Lower leg skin (tissue), 4 donors: ENCODE measurements around the gene CLASP1. TPM values are rescaled to one million over a fixed set of nuclear protein-coding genes. Genes with fewer than 3 reads are reported as not detected.
"Not testable (repeated sequence)": the region's sequence is repeated elsewhere in the genome, so short reads cannot be mapped to it uniquely, and the experiment has no call there.

Source experiments
- DNase-seq, 2 donors: peaks; one replicate each; pipeline ENCODE4 v3.0.0-alpha.2; 2019; ENCODE audit warnings: low spot score in 2 of 2
- H3K4me3 ChIP-seq: fragments of 200-600 bp; sonication (generic); 2 replicates; pipeline ENCODE4 v1.5.1; 2017; ENCODE audit warnings: mild to moderate bottlenecking, low read depth; ENCODE audit not compliant: poor library complexity, severe bottlenecking
- CTCF ChIP-seq, 3 donors: fragments of 450-650 bp; IDR thresholded peaks; one replicate each; pipeline ENCODE4 v1.5.1; 2016; ENCODE audit warnings: antibody characterized with exemption in 3 of 3, mild to moderate bottlenecking in 3 of 3, moderate library complexity in 2 of 3
- POLR2A ChIP-seq, 2 donors: fragments of 450-650 bp; IDR thresholded peaks; one replicate each; pipeline ENCODE4 v1.6.1; 2016 to 2017; ENCODE audit warnings: antibody characterized with exemption in 2 of 2, mild to moderate bottlenecking in 1 of 2, moderate library complexity in 1 of 2
- WGBS, 2 donors: methylation state at CpG; one replicate each; pipeline ENCODE4 v1.1.5; 2018; 5-methylcytosine and 5-hydroxymethylcytosine counted together
- intact Hi-C: fragments of 100-400 bp; cut with DNase I; formaldehyde crosslinking; loops from one replicate; pipeline ENCODE4 v1.15.0; 2023; ENCODE audit warnings: low total_unique reads
- total RNA-seq, 4 donors: library from RNA; depleted of rRNA; stranded (reverse); fragments of >200 nt; gene quantifications; one replicate each; pipeline ENCODE4 v1.1.0, GENCODE V29; 2016

The CLASP1 gene
- total RNA-seq, 4 donors from 2014 or later: 56.8 to 88.4 (median 69.0) TPM

DNA sequence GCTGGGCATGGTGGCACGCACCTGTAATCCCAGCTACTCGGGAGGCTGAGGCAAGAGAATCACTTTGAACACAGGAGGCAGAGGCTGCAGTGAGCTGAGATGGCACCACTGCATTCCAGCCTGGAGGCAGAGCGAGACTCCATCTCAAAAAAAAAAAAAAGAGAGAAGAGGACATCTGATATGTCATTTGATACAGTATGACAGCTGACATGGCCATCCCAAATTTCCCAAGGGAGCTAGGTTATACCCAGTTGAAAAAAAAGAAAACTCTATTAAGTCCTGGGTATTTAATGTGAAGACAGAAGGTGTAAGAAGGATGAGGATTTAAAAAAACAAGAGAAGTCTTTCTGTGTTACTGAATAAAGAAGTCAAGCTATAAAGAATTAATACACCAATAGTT is 23.3 kb downstream of the CLASP1 start:
- no peak overlapping the region for H3K4me3 ChIP-seq
- 96 to 100% methylated on average over 3 of the region's 3 CpGs for WGBS, 2 donors
- intact Hi-C loops: no loop called here
- TF ChIP-seq CTCF (IDR thresholded peaks at IDR 0.05) (no peak), POLR2A (IDR thresholded peaks at IDR 0.05) (no peak)
- no peak for DNase-seq

- TF ChIP-seq POLR2A (IDR thresholded peaks at IDR 0.05) (no peak), CTCF (IDR thresholded peaks at IDR 0.05) (no peak)
- intact Hi-C loops: no loop called here
- H3K4me3 ChIP-seq: no peak overlapping the region
- DNase-seq: no peak
- 67% methylated on average over 4 of the region's 4 CpGs for WGBS, 2 donors
Observed at GRCh38 chr2:121617042-121617599, 32.1 kb downstream of the CLASP1 start.

- no peak for DNase-seq
- H3K4me3 ChIP-seq: no peak overlapping the region
- TF ChIP-seq POLR2A (IDR thresholded peaks at IDR 0.05): no peak
- no peak for TF ChIP-seq CTCF (IDR thresholded peaks at IDR 0.05)
- intact Hi-C loops: no loop called here
- WGBS, 2 donors: 92 to 97% methylated on average over 1 of the region's 1 CpG
Observed at GRCh38 chr2:121613774-121614173, 35.5 kb downstream of the CLASP1 start.

DNA sequence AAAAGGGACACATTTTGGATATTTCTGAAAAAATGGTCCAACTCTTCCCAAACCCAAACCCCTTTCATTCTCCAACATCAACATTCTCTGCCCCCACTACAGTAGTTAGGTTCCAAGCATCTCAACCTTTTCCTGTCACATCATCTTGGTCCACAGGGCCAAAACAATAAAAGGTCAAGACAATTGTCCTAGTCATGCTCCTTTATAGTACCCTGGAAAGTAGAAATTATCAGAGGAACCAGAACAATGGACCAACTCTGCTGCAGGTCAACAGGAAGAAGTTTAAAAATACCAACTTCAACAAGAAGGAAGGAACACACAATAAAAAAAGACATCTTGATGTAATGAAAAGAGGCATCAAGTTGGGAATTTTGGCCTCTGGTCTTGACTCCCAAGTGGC is 36.1 kb downstream of the CLASP1 start:
- TF ChIP-seq CTCF (IDR thresholded peaks at IDR 0.05): no peak
- no peak for TF ChIP-seq POLR2A (IDR thresholded peaks at IDR 0.05)
- intact Hi-C loops: no loop called here
- no peak for DNase-seq
- no peak overlapping the region for H3K4me3 ChIP-seq

DNA sequence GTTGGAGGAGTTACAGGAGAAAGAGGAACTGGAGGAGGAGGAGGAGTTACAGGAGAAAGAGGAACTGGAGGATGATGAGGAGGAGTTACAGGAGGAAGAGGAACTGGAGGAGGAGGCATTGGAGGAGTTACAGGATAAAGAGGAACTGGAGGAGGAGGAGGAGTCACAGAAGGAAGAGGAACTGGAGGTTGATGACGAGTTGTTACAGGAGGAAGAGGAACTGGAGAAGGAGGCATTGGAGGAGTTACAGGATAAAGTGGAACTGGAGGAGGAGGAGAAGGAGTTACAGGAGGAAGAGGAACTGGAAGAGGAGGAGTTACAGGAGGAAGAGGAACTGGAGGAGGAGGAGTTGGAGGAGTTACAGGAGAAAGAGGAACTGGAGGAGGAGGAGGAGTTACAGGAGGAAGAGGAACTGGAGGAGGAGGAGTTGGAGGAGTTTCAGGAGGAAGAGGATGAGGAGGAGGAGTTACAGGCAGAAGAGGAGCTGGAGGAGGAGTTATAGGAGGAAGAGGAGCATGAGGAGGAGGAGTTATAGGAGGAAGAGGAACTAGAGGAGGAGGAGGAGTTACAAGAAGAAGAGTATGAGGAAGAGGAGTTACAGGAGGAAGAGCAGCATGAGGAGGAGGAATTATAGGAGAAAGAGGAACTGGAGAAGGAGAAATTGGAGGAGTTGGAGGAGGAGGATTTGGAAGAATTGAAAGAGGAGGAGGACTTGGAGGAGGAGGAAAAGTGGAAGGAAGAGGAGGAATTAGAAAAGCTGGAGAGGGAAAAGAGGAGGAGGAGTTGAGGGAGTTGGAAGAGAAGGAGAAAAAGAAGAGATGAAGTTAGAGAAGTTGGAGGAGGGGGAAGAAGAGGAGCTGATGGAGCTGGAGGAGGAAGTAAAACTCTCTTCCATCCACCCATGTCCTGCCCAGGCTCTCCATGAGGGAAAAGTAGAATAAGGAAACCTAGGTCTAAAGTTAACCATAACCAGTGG is 37.2 kb downstream of the CLASP1 start:
- H3K4me3 ChIP-seq: no peak overlapping the region
- WGBS, 2 donors: 74% methylated on average over 1 of the region's 1 CpG
- no peak for TF ChIP-seq POLR2A (IDR thresholded peaks at IDR 0.05)
- TF ChIP-seq CTCF (IDR thresholded peaks at IDR 0.05): no peak
- intact Hi-C loops: no loop called here
- DNase-seq: no peak

DNA sequence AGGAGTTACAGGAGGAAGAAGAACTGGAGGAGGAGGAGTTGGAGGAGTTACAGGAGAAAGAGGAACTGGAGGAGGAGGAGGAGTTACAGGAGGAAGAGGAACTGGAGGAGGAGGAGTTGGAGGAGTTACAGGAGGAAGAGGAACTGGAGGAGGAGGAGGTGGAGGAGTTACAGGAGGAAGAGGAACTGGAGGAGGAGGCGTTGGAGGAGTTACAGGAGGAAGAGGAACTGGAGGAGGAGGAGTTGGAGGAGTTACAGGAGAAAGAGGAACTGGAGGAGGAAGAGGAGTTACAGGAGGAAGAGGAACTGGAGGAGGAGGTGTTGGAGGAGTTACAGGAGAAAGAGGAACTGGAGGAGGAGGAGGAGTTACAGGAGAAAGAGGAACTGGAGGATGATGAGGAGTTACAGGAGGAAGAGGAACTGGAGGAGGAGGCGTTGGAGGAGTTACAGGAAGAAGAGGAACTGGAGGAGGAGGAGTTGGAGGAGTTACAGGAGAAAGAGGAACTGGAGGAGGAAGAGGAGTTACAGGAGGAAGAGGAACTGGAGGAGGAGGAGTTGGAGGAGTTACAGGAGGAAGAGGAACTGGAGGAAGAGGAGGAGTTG is 38.1 kb downstream of the CLASP1 start:
- 85 to 91% methylated on average over 2 of the region's 2 CpGs for WGBS, 2 donors
- intact Hi-C loops, H3K4me3 ChIP-seq, DNase-seq: not testable (repeated sequence)

DNA sequence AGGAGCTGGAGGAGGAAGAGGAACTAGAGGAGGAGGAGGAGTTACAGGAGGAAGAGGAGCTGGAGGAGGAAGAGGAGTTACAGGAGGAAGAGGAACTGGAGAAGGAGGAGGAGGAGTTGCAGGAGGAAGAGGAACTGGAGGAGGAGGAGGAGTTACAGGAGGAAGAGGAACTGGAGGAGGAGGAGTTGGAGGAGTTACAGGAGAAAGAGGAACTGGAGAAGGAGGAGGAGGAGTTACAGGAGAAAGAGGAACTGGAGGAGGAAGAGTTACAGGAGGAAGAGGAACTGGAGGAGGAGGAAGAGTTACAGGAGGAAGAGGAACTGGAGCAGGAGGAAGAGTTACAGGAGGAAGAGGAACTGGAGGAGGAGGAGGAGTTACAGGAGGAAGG is 38.8 kb downstream of the CLASP1 start:
- DNase-seq, intact Hi-C loops, H3K4me3 ChIP-seq: not testable (repeated sequence)
